Colonic mucosa (tissue), 4 donors: ENCODE measurements around the gene COMT. TPM values are rescaled to one million over a fixed set of nuclear protein-coding genes. Genes with fewer than 3 reads are reported as not detected.

Experiments
- DNase-seq: peaks from one replicate; pipeline ENCODE4 v3.0.0-alpha.2; 2020
- H3K27ac ChIP-seq: fragments of 200-600 bp; one replicate; pipeline ENCODE4 v1.8.0; 2021
- H3K27me3 ChIP-seq: fragments of 200-600 bp; one replicate; pipeline ENCODE4 v1.8.0; 2021
- H3K36me3 ChIP-seq: fragments of 200-600 bp; one replicate; pipeline ENCODE4 v1.8.0; 2021
- H3K4me1 ChIP-seq: fragments of 200-600 bp; one replicate; pipeline ENCODE4 v1.8.0; 2021; ENCODE audit warnings: mild to moderate bottlenecking
- H3K4me3 ChIP-seq: fragments of 200-600 bp; one replicate; pipeline ENCODE4 v1.8.0; 2021
- H3K9ac ChIP-seq, 2 donors: one replicate each; pipeline ENCODE4 v1.7.0; 2013; ENCODE audit warnings: control low read depth in 2 of 2, low read depth in 2 of 2, low read length in 2 of 2
- H3K9me3 ChIP-seq: fragments of 200-600 bp; one replicate; pipeline ENCODE4 v1.8.0; 2021
- CTCF ChIP-seq: fragments of 200-600 bp; IDR thresholded peaks from one replicate; pipeline ENCODE4 v1.8.0; 2022; ENCODE audit warnings: antibody characterized with exemption, mild to moderate bottlenecking
- intact Hi-C: fragments of 100-400 bp; cut with DNase I; formaldehyde crosslinking; loops from one replicate; pipeline ENCODE4 v1.14.1; 2022
- total RNA-seq, 2 donors: library from RNA; stranded (reverse); fragmentation: NEBNext Ultra II Directional in 1 of 2; extraction: Animal tissue kit (Norgen Biotek cat#: 25700) in 1 of 2; gene quantifications; one replicate each; pipeline ENCODE4 v1.2.1, GENCODE V29; 2021
- donor health status: healthy.
- donor health status: DM: no; HTN: no; CAD: no.
- donor health status: DM: no; HTN: no; CAD: no.

The COMT gene
- total RNA-seq, 2 donors from 2014 or later: 70.0 to 125 TPM

- Histone ChIP-seq H3K9ac (peak overlapping the region; percentile 90 to 98), H3K9me3 (no peaks in the 10 kb centered on the region), H3K4me3 (peak overlapping the region; percentile 74), H3K36me3 (no peaks in the 10 kb centered on the region), H3K4me1 (no peaks in the 10 kb centered on the region), H3K27ac (peak overlapping the region; percentile 81), H3K27me3 (no peaks in the 10 kb centered on the region)
- intact Hi-C loops: no loop called here
- DNase-seq: no peak
- TF ChIP-seq CTCF: no peak
These were observed 822 bp upstream of the COMT start for GRCh38 chr22:19940536-19941364.

GRCh38 chr22:19942157-19943081, 847 bp downstream of the COMT start:
- DNase-seq: no peak
- Histone ChIP-seq H3K9me3 (no peaks in the 10 kb centered on the region), H3K4me3 (peak overlapping the region; percentile 74), H3K36me3 (no peaks in the 10 kb centered on the region), H3K27ac (peak overlapping the region; percentile 81), H3K27me3 (no peaks in the 10 kb centered on the region), H3K4me1 (no peaks in the 10 kb centered on the region), H3K9ac (peak overlapping the region; percentile 90 to 98)
- TF ChIP-seq CTCF: no peak
- intact Hi-C loops: no loop called here

DNA sequence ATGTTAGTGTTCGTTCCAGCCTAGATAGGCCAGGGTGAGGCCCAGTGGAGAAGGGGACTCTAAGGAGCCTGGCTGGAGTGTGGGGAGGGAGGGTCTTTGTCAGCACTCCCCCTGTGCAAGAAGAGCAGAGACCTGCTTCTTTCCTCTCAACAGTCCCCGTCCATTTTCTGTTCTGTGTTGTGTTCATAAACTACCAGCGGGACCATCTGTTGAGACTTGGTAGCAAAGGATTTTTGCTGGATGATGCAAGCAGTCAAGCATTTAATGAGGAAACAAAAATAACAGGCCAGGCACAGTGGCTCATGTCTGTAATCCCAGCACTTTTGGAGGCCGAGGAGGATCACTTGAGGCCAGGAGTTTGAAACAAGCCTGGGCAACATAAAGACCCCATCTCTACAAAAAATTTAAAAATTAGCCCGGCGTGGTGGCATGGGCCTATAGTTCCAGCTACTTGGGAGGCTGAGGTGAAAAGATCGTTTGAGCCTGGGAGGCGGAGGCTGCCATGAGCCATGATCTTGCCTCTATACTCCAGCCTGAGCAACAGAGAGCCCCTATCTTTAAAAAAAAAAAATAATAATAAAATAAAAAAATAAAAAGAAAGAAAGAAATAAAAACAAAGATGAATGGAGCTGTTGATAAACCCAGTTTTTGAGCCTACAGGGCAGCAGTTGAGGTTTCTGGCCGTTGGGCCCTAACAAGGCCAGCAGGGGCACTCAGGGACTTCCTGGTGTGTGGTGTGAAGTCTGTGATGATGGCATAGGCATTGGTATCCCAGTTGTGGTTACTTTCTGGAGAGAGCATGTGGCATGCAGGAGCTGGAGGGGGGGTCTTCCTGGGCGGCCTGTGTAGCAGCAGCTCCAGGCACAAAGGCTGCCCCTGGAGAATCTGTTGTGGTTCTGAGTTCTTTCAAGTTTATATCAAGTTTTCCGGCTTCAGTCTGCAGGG, 1.8 kb downstream of the COMT start:
- Histone ChIP-seq H3K27ac (peak overlapping the region; percentile 81), H3K9me3 (no peaks in the 10 kb centered on the region), H3K4me3 (no peak overlapping the region), H3K27me3 (no peaks in the 10 kb centered on the region), H3K36me3 (no peaks in the 10 kb centered on the region), H3K9ac (peak overlapping the region; percentile 90 to 98), H3K4me1 (no peaks in the 10 kb centered on the region)
- no peak for DNase-seq
- TF ChIP-seq CTCF: no peak
- intact Hi-C loops: no loop called here

- Histone ChIP-seq H3K27me3 (no peaks in the 10 kb centered on the region), H3K27ac (no peak overlapping the region), H3K9me3 (no peaks in the 10 kb centered on the region), H3K36me3 (no peaks in the 10 kb centered on the region), H3K4me3 (no peak overlapping the region), H3K4me1 (no peaks in the 10 kb centered on the region), H3K9ac (no peak overlapping the region)
- intact Hi-C loops: no loop called here
- DNase-seq: no peak
- peak; percentile 26 for TF ChIP-seq CTCF
These were observed 6.6 kb downstream of the COMT start for GRCh38 chr22:19948057-19948760.
